NB4 (cell line): ENCODE data around the gene CHMP2A.
A peak's percentile ranks its signal among the peaks of the same experiment; 100 is the strongest.

Source experiments
- DNase-seq: peaks from one replicate; pipeline ENCODE4 v3.0.0; 2010; ENCODE audit warnings: low read depth
- H3K4me3 ChIP-seq: one replicate; pipeline ENCODE4 v1.5.1; 2011; ENCODE audit warnings: mild to moderate bottlenecking, low read depth, low read length, moderate library complexity
- CTCF ChIP-seq: IDR thresholded peaks from one replicate; pipeline ENCODE4 v1.5.1; 2012; ENCODE audit warnings: low read depth, low read length
- MAX ChIP-seq: IDR thresholded peaks from 2 replicates; pipeline ENCODE4 v1.6.1; 2011; ENCODE audit warnings: low read depth, low read length
- MYC ChIP-seq: IDR thresholded peaks from 2 replicates; pipeline ENCODE4 v1.6.1; 2011; ENCODE audit warnings: low read depth, low read length
- POLR2A ChIP-seq: IDR thresholded peaks from 2 replicates; pipeline ENCODE4 v1.6.1; 2011; ENCODE audit warnings: mild to moderate bottlenecking; ENCODE audit not compliant: insufficient read length; ENCODE audit errors: extremely low read depth

Gene CHMP2A

GRCh38 chr19:58563034-58563573, 8.2 kb upstream of the CHMP2A start:
- TF ChIP-seq POLR2A (no peak), MYC (no peak), MAX (no peak), CTCF (no peak)
- no peak overlapping the region for H3K4me3 ChIP-seq
- no peak for DNase-seq

GRCh38 chr19:58562122-58563033, 7.5 kb upstream of the CHMP2A start:
- TF ChIP-seq POLR2A (no peak), CTCF (no peak), MYC (no peak), MAX (no peak)
- DNase-seq: no peak
- H3K4me3 ChIP-seq: no peak overlapping the region

GRCh38 chr19:58561373-58562121, 6.6 kb upstream of the CHMP2A start:
- no peak for DNase-seq
- H3K4me3 ChIP-seq: no peak overlapping the region
- TF ChIP-seq POLR2A (no peak), CTCF (no peak), MAX (no peak), MYC (no peak)

- TF ChIP-seq POLR2A: peak; percentile 6
- TF ChIP-seq MYC: no peak
- H3K4me3 ChIP-seq: no peak overlapping the region
- no peak for DNase-seq
Measured at GRCh38 chr19:58560921-58561320, 6.0 kb upstream of the CHMP2A start.

GRCh38 chr19:58560007-58560887, 5.3 kb upstream of the CHMP2A start:
- peak; percentile 11 for DNase-seq
- H3K4me3 ChIP-seq: peak overlapping the region; percentile 87
- TF ChIP-seq CTCF (no peak), MAX (no peak), POLR2A (peak; percentile 8)
